HFFc6 (cell line): ENCODE measurements around the gene OSBPL10. TPM values are rescaled to one million over a fixed set of nuclear protein-coding genes. Genes with fewer than 3 reads are reported as not detected.

Experiments used
- DNase-seq: peaks from one replicate; pipeline ENCODE4 v3.0.0-alpha.2; 2018
- H3K27ac Mint-ChIP-seq: 2 replicates; pipeline ENCODE4 v1.8.0; 2020; ENCODE audit warnings: mild to moderate bottlenecking, mixed read lengths
- H3K27me3 Mint-ChIP-seq: 2 replicates; pipeline ENCODE4 v1.8.0; 2021; ENCODE audit warnings: mild to moderate bottlenecking, moderate library complexity, mixed read lengths; ENCODE audit not compliant: insufficient read depth
- H3K36me3 Mint-ChIP-seq: 2 replicates; pipeline ENCODE4 v1.8.0; 2021; ENCODE audit warnings: low read depth, mixed read lengths
- H3K4me1 Mint-ChIP-seq: 2 replicates; pipeline ENCODE4 v1.8.0; 2020; ENCODE audit warnings: low read depth, mixed read lengths
- H3K4me3 Mint-ChIP-seq: 2 replicates; pipeline ENCODE4 v1.8.0; 2020; ENCODE audit warnings: mild to moderate bottlenecking, moderate library complexity, mixed read lengths
- H3K9me3 Mint-ChIP-seq: 2 replicates; pipeline ENCODE4 v1.8.0; 2020; ENCODE audit warnings: mild to moderate bottlenecking, mixed read lengths
- CTCF ChIP-seq: fragments of 200-600 bp; sonication (generic); IDR thresholded peaks from 2 replicates; pipeline ENCODE4 v1.5.0; 2021; ENCODE audit warnings: antibody characterized with exemption, mild to moderate bottlenecking
- total RNA-seq, 6 experiments: library from RNA; stranded (reverse); fragmentation: NEBNext Ultra II Directional; extraction: Animal tissue kit (Norgen Biotek cat#: 25700); gene quantifications; 2 replicates in 1 of 6; 3 replicates in 5 of 6; pipeline ENCODE4 v1.2.3, GENCODE V29; 2021

OSBPL10 gene
- total RNA-seq, 6 experiments from 2014 or later, result 7.3 to 8.9 (median 8.6) TPM

GRCh38 chr3:31836131-31837075, 144.7 kb downstream of the OSBPL10 start:
- H3K36me3 Mint-ChIP-seq, result no peaks in the 10 kb centered on the region
- H3K4me3 Mint-ChIP-seq, result no peak overlapping the region
- no peaks in the 10 kb centered on the region; the same call in 1 of the 2 replicates for H3K4me1 Mint-ChIP-seq
- no peak overlapping the region for H3K27ac Mint-ChIP-seq
- DNase-seq, result no peak
- no peak for TF ChIP-seq CTCF
- no peaks in the 10 kb centered on the region; the same call in 1 of the 2 replicates for H3K27me3 Mint-ChIP-seq
- no peaks in the 10 kb centered on the region for H3K9me3 Mint-ChIP-seq

GRCh38 chr3:31833391-31834190, 147.5 kb downstream of the OSBPL10 start:
- no peak for DNase-seq

DNA sequence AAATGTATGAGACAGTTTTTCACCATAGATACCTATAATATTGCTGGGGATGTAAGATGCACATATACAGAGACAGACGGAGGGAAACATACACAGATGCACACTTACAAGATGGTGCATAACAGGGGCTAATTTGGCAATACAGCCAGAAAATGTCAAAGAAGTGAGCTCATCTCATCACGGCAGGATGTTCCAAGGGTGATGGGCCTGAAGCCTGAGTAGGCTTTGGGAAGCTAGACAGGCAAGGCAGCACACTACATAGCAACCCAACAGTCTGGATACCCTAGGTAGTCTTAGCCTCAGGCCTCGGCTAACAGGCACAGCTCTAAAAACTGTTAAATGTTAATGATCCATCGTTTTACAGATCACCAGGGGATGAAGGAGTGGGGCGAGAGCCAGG, 148.5 kb downstream of the OSBPL10 start:
- H3K9me3 Mint-ChIP-seq, result no peaks in the 10 kb centered on the region
- TF ChIP-seq CTCF, result no peak
- no peaks in the 10 kb centered on the region for H3K36me3 Mint-ChIP-seq
- H3K27ac Mint-ChIP-seq, result no peak overlapping the region
- no peaks in the 10 kb centered on the region; the same call in 1 of the 2 replicates for H3K27me3 Mint-ChIP-seq
- no peaks in the 10 kb centered on the region for H3K4me1 Mint-ChIP-seq
- DNase-seq, result no peak
- no peak overlapping the region for H3K4me3 Mint-ChIP-seq

More at GRCh38 chr3:31833391-31834190, 147.5 kb downstream of the OSBPL10 start:
- no peak for TF ChIP-seq CTCF
- Mint-ChIP-seq H3K36me3 (no peaks in the 10 kb centered on the region), H3K4me1 (no peaks in the 10 kb centered on the region), H3K4me3 (no peak overlapping the region), H3K9me3 (no peaks in the 10 kb centered on the region), H3K27me3 (no peaks in the 10 kb centered on the region; the same call in 1 of the 2 replicates), H3K27ac (no peak overlapping the region)

GRCh38 chr3:31831591-31831990, 149.5 kb downstream of the OSBPL10 start:
- Mint-ChIP-seq H3K27ac (no peak overlapping the region), H3K4me3 (no peak overlapping the region), H3K9me3 (no peaks in the 10 kb centered on the region), H3K4me1 (no peaks in the 10 kb centered on the region), H3K36me3 (no peaks in the 10 kb centered on the region), H3K27me3 (no peaks in the 10 kb centered on the region; the same call in 1 of the 2 replicates)
- DNase-seq, result no peak
- TF ChIP-seq CTCF, result no peak

GRCh38 chr3:31829826-31830426, 151.1 kb downstream of the OSBPL10 start:
- Mint-ChIP-seq H3K9me3 (no peaks in the 10 kb centered on the region), H3K4me1 (no peaks in the 10 kb centered on the region), H3K36me3 (no peaks in the 10 kb centered on the region), H3K27ac (no peak overlapping the region), H3K27me3 (no peaks in the 10 kb centered on the region; the same call in 1 of the 2 replicates), H3K4me3 (no peak overlapping the region)
- DNase-seq, result no peak
- no peak for TF ChIP-seq CTCF
